ENCODE measurements around the gene UGDH.
"Not testable (repeated sequence)": the region's sequence is repeated elsewhere in the genome, so short reads cannot be mapped to it uniquely, and the experiment has no call there.

UGDH gene

GRCh38 chr4:39469429-39470077, 57.7 kb downstream of the UGDH start:
- peak; percentile 88 for TF ChIP-seq CTCF (IDR thresholded peaks at IDR 0.05; ENCODE audit: low read depth, low read length, missing control alignments)
- H3K27ac ChIP-seq: peak overlapping the region; percentile 8
- peak; percentile 81 for DNase-seq
- H3K4me3 ChIP-seq (ENCODE audit: low read depth, low read length): no peak overlapping the region
- in situ Hi-C loops (cut with HindIII; ENCODE audit: low pct_ligation_motif_present, low sequenced_read_pairs): no loop called here
- peaks cover 9% of the 10 kb centered on the region for H3K36me3 ChIP-seq (replicated peaks)
- H3K27me3 ChIP-seq (replicated peaks): no peaks in the 10 kb centered on the region

GRCh38 chr4:39467464-39467863, 59.8 kb downstream of the UGDH start:
- peaks cover 7% of the 10 kb centered on the region for H3K36me3 ChIP-seq (replicated peaks)
- H3K4me3 ChIP-seq (ENCODE audit: low read depth, low read length): no peak overlapping the region
- no peak for TF ChIP-seq CTCF (IDR thresholded peaks at IDR 0.05; ENCODE audit: low read depth, low read length, missing control alignments)
- no peak overlapping the region for H3K27ac ChIP-seq
- DNase-seq: no peak
- H3K27me3 ChIP-seq (replicated peaks): no peaks in the 10 kb centered on the region
- in situ Hi-C loops (cut with HindIII; ENCODE audit: low pct_ligation_motif_present, low sequenced_read_pairs): no loop called here

GRCh38 chr4:39466747-39467146, 60.5 kb downstream of the UGDH start:
- DNase-seq: no peak
- peaks cover 3% of the 10 kb centered on the region for H3K36me3 ChIP-seq (replicated peaks)
- TF ChIP-seq CTCF (IDR thresholded peaks at IDR 0.05; ENCODE audit: low read depth, low read length, missing control alignments): no peak
- no peaks in the 10 kb centered on the region for H3K27me3 ChIP-seq (replicated peaks)
- no peak overlapping the region for H3K27ac ChIP-seq
- H3K4me3 ChIP-seq (ENCODE audit: low read depth, low read length): no peak overlapping the region
- in situ Hi-C loops (cut with HindIII; ENCODE audit: low pct_ligation_motif_present, low sequenced_read_pairs): no loop called here

- Histone ChIP-seq H3K4me3 (ENCODE audit: low read depth, low read length) (no peak overlapping the region), H3K27me3 (replicated peaks) (no peaks in the 10 kb centered on the region), H3K36me3 (replicated peaks) (no peaks in the 10 kb centered on the region), H3K27ac (peak overlapping the region; percentile 61)
- TF ChIP-seq CTCF (IDR thresholded peaks at IDR 0.05; ENCODE audit: low read depth, low read length, missing control alignments): peak; percentile 36
- in situ Hi-C loops (cut with HindIII; ENCODE audit: low pct_ligation_motif_present, low sequenced_read_pairs): no loop called here
- DNase-seq: peak; percentile 84
Measured at GRCh38 chr4:39464886-39465501, 62.2 kb downstream of the UGDH start.

GRCh38 chr4:39458505-39459300, 68.5 kb downstream of the UGDH start, which contains the start of the genes LIAS and RPL9:
TSS of gene LIAS (plus strand) at chr4:39459056. CDS start at chr4:39459118, 62 bp downstream.
TSS of gene RPL9 (minus strand) at chr4:39458922. CDS start at chr4:39458439, 483 bp downstream.
- in situ Hi-C loops (cut with HindIII; ENCODE audit: low pct_ligation_motif_present, low sequenced_read_pairs): no loop called here
- no peak for TF ChIP-seq CTCF (IDR thresholded peaks at IDR 0.05; ENCODE audit: low read depth, low read length, missing control alignments)
- peaks cover 43% of the 10 kb centered on the region for H3K36me3 ChIP-seq (replicated peaks)
- DNase-seq: peak; percentile 98
- no peaks in the 10 kb centered on the region for H3K27me3 ChIP-seq (replicated peaks)
- H3K4me3 ChIP-seq (ENCODE audit: low read depth, low read length): peak within 1 kb of the TSS; percentile 98
- H3K27ac ChIP-seq: peak within 1 kb of the TSS; percentile 94

GRCh38 chr4:39458161-39458504, 69.1 kb downstream of the UGDH start:
- DNase-seq; H3K27me3 ChIP-seq (replicated peaks); in situ Hi-C loops (cut with HindIII; ENCODE audit: low pct_ligation_motif_present, low sequenced_read_pairs): not testable (repeated sequence)
- Histone ChIP-seq H3K27ac (peak overlapping the region; percentile 94), H3K36me3 (replicated peaks) (peaks cover 48% of the 10 kb centered on the region), H3K4me3 (ENCODE audit: low read depth, low read length) (peak overlapping the region; percentile 98)
